NCI-H1436 treated with DMSO at 0.1 percent for 48 hours (cell line): ENCODE results near the gene CDK11A.
"Not testable (repeated sequence)": the region's sequence is repeated elsewhere in the genome, so short reads cannot be mapped to it uniquely, and the experiment has no call there.

Source experiments
- DNase-seq: peaks from one replicate; lab custom pipeline; 2025; lab: John Stamatoyannopoulos, UW

Gene CDK11A

DNA sequence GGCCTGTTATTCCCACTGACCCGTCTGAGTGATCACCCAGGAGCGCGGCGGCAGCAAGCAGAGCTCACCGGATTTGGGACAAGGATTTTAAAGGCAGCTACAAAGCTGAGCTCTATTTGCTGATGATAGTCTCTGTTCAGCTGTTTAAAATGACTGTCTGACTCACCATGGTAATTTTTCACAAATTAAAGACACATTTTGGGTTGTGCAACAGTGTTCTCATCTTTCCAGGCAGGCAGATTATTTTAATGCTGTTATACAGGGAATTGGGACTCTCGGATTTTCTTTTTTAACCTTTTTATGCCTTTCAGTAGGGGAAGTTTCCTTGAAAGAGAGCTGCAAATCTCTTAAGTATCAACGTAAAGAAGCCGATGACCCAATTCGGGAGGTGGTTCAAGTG is 61.8 kb downstream of the CDK11A start:
- not testable (repeated sequence) for DNase-seq

DNA sequence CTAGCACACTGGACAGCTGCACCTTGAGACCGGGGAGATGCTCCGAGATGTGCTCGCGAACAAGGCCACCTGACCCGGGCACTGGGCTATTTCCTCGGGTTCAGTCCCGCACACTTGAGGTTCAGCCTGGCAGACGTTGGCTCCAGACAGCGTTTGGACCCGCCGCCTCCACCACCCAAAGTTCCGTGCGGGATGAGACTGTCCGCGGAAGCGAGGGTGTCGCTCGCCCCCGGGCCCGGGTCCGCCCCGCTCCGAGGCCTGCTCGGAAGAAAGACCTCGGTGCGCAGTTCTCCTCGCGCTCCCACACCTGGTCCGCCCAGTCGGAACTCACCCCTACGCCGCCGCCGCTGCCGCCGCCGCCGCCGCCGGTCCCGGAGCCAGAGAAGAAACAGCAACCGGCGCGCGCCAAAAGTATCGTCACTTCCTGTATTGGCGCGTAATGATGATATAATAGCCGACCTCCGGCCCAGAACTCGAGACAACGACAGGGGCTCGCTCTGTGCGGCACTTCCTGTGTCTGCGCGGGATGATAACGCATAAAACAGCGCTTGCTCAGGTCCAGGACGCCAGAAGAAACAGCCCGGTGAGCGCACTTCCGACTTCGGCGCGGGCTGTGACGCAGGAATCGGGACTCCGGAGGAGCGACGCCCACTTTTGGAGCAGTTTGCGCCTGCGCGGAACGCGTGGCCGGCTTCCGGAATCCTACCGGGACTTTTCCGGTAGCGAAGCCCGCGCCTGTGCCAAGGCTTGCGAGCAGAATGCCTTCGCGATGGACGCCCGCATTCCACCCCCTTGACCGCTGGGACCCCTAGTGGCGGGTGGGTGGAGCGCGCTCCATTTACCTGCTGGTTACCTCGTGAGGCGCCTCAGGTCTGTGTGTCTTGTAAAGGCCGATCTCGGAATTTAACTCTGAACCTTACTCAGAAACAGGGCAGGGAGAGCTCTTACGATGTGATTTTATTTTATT is 65.3 kb downstream of the CDK11A start, which contains the start of gene CDK11B:
CDK11B (minus strand) TSS at position 422 of the 967 bp plus-strand sequence. CDS start 1,519 bp downstream, outside the sequence.
- peak; percentile 62 for DNase-seq
